Glutamatergic neuron (in vitro differentiated cells): ENCODE measurements around the gene GIGYF2. TPM values are rescaled to one million over a fixed set of nuclear protein-coding genes. Genes with fewer than 3 reads are reported as not detected.

Source experiments
- DNase-seq: peaks from one replicate; pipeline ENCODE4 v3.0.0; 2022
- H3K27ac Mint-ChIP-seq: one replicate; pipeline ENCODE4 v1.8.0; 2020; ENCODE audit warnings: mild to moderate bottlenecking, mixed read lengths, inconsistent platforms; ENCODE audit not compliant: unreplicated experiment
- H3K27me3 Mint-ChIP-seq: one replicate; pipeline ENCODE4 v1.8.0; 2020; ENCODE audit warnings: mild to moderate bottlenecking, moderate library complexity, mixed read lengths, inconsistent platforms; ENCODE audit not compliant: unreplicated experiment
- H3K36me3 Mint-ChIP-seq: one replicate; pipeline ENCODE4 v1.8.0; 2020; ENCODE audit warnings: mild to moderate bottlenecking, mixed read lengths, inconsistent platforms; ENCODE audit not compliant: unreplicated experiment
- H3K4me1 Mint-ChIP-seq: one replicate; pipeline ENCODE4 v1.8.0; 2020; ENCODE audit warnings: mild to moderate bottlenecking, low read depth, mixed read lengths, inconsistent platforms; ENCODE audit not compliant: unreplicated experiment
- H3K4me3 Mint-ChIP-seq: one replicate; pipeline ENCODE4 v1.8.0; 2020; ENCODE audit warnings: mild to moderate bottlenecking, mixed read lengths, inconsistent platforms; ENCODE audit not compliant: unreplicated experiment
- H3K9me3 Mint-ChIP-seq: one replicate; pipeline ENCODE4 v1.8.0; 2020; ENCODE audit warnings: mild to moderate bottlenecking, moderate library complexity, mixed read lengths, inconsistent platforms; ENCODE audit not compliant: unreplicated experiment
- CTCF ChIP-seq: fragments of 200-600 bp; sonication (generic); IDR thresholded peaks from one replicate; pipeline ENCODE4 v1.5.0; 2021; ENCODE audit not compliant: partially characterized antibody, unreplicated experiment
- total RNA-seq: library from RNA; stranded (reverse); fragmentation: NEBNext Ultra II Directional; extraction: Animal tissue kit (Norgen Biotek cat#: 25700); gene quantifications from one replicate; pipeline ENCODE4 v1.2.1, GENCODE V29; 2021; ENCODE audit not compliant: unreplicated experiment

GIGYF2 gene
- total RNA-seq, 1 donor from 2014 or later = 91.7 TPM

GRCh38 chr2:232728785-232729184 lies 31.7 kb downstream of the GIGYF2 start:
- no peak overlapping the region for H3K4me3 Mint-ChIP-seq
- H3K36me3 Mint-ChIP-seq = no peaks in the 10 kb centered on the region
- no peak for TF ChIP-seq CTCF
- H3K4me1 Mint-ChIP-seq = no peaks in the 10 kb centered on the region
- no peaks in the 10 kb centered on the region for H3K27me3 Mint-ChIP-seq
- no peak overlapping the region for H3K27ac Mint-ChIP-seq
- no peaks in the 10 kb centered on the region for H3K9me3 Mint-ChIP-seq
- no peak for DNase-seq

- H3K36me3 Mint-ChIP-seq = no peaks in the 10 kb centered on the region
- no peak overlapping the region for H3K4me3 Mint-ChIP-seq
- H3K27me3 Mint-ChIP-seq = no peaks in the 10 kb centered on the region
- no peak for TF ChIP-seq CTCF
- no peak overlapping the region for H3K27ac Mint-ChIP-seq
- no peak for DNase-seq
- H3K9me3 Mint-ChIP-seq = no peaks in the 10 kb centered on the region
- H3K4me1 Mint-ChIP-seq = no peaks in the 10 kb centered on the region
Measured at GRCh38 chr2:232731470-232731869, 34.3 kb downstream of the GIGYF2 start.

GRCh38 chr2:232741294-232741693 lies 44.2 kb downstream of the GIGYF2 start:
- no peak for TF ChIP-seq CTCF
- no peak overlapping the region for H3K4me3 Mint-ChIP-seq
- DNase-seq = no peak
- no peaks in the 10 kb centered on the region for H3K27me3 Mint-ChIP-seq
- H3K27ac Mint-ChIP-seq = no peak overlapping the region
- no peaks in the 10 kb centered on the region for H3K4me1 Mint-ChIP-seq
- H3K9me3 Mint-ChIP-seq = no peaks in the 10 kb centered on the region
- no peaks in the 10 kb centered on the region for H3K36me3 Mint-ChIP-seq

GRCh38 chr2:232741972-232742371 lies 44.8 kb downstream of the GIGYF2 start:
- Mint-ChIP-seq H3K9me3 (no peaks in the 10 kb centered on the region), H3K4me1 (no peaks in the 10 kb centered on the region), H3K4me3 (no peak overlapping the region), H3K27ac (no peak overlapping the region), H3K36me3 (no peaks in the 10 kb centered on the region), H3K27me3 (no peaks in the 10 kb centered on the region)
- DNase-seq = no peak
- no peak for TF ChIP-seq CTCF

GRCh38 chr2:232744963-232745362 lies 47.8 kb downstream of the GIGYF2 start:
- H3K9me3 Mint-ChIP-seq = no peaks in the 10 kb centered on the region
- TF ChIP-seq CTCF = no peak
- H3K4me3 Mint-ChIP-seq = no peak overlapping the region
- H3K27ac Mint-ChIP-seq = no peak overlapping the region
- no peaks in the 10 kb centered on the region for H3K4me1 Mint-ChIP-seq
- DNase-seq = no peak
- no peaks in the 10 kb centered on the region for H3K36me3 Mint-ChIP-seq
- H3K27me3 Mint-ChIP-seq = peaks cover 3% of the 10 kb centered on the region
